ENCODE results near the gene PHTF2.

GRCh38 chr7:77942431-77942830, 143.9 kb downstream of the PHTF2 start:
- TF ChIP-seq CTCF (IDR thresholded peaks at IDR 0.05), result no peak
- no peak for TF ChIP-seq POLR2A (IDR thresholded peaks at IDR 0.05)

Measured in testis (tissue), 2 donors.